ENCODE results near the gene FBLN7. TPM values are rescaled to one million over a fixed set of nuclear protein-coding genes. Genes with fewer than 3 reads are reported as not detected.

Gene FBLN7
- total RNA-seq, 1 donor from 2014 or later, result 1.6 TPM

DNA sequence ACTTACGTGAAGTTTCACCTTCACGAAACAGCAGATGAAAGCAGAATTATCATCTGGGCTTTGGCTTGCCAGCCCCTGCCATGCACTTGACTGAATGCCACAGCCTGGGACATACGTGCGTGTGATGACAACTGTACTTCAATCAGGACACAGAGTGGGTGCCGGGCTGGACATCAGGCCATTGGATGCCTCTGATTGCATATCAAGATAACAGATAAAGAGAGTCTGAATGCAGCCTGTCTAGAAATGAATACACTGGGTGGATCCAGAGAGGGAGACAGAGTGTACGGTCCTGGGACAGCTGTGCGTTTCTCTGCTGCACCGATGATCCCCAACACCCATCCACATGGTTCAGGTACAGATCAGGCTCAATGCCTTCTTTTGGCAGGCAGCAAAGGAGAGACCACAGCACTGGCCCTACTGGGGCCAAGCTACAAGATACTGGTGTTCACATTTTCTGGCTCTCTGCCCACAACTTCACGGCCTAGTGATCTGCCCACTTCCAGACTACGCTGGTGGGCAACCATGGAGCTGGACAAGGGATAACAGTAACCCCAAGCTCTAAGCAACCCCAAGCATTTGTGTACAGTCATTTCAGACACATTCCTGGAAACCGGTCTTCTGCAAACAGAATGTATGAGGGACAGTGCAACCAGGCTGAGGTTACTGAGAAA lies 35.6 kb downstream of the FBLN7 start:
- no peak overlapping the region for H3K4me3 ChIP-seq (ENCODE audit: low read depth, low read length)
- TF ChIP-seq, protein P1, sequence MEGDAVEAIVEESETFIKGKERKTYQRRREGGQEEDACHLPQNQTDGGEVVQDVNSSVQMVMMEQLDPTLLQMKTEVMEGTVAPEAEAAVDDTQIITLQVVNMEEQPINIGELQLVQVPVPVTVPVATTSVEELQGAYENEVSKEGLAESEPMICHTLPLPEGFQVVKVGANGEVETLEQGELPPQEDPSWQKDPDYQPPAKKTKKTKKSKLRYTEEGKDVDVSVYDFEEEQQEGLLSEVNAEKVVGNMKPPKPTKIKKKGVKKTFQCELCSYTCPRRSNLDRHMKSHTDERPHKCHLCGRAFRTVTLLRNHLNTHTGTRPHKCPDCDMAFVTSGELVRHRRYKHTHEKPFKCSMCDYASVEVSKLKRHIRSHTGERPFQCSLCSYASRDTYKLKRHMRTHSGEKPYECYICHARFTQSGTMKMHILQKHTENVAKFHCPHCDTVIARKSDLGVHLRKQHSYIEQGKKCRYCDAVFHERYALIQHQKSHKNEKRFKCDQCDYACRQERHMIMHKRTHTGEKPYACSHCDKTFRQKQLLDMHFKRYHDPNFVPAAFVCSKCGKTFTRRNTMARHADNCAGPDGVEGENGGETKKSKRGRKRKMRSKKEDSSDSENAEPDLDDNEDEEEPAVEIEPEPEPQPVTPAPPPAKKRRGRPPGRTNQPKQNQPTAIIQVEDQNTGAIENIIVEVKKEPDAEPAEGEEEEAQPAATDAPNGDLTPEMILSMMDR (conservative IDR thresholded peaks at IDR 0.05; ENCODE audit: low read depth, low read length), result no peak
- peak; percentile 83 for DNase-seq (ENCODE audit: low read depth)

- no peak overlapping the region for H3K4me3 ChIP-seq (ENCODE audit: low read depth, low read length)
- no peak for DNase-seq (ENCODE audit: low read depth)
- TF ChIP-seq, protein P1 (conservative IDR thresholded peaks at IDR 0.05; ENCODE audit: low read depth, low read length), result no peak
These were observed 36.2 kb downstream of the FBLN7 start for GRCh38 chr2:112174383-112174782.

- DNase-seq (ENCODE audit: low read depth), result no peak
- H3K4me3 ChIP-seq (ENCODE audit: low read depth, low read length), result no peak overlapping the region
- TF ChIP-seq, protein P1 (conservative IDR thresholded peaks at IDR 0.05; ENCODE audit: low read depth, low read length), result no peak
These were observed 37.1 kb downstream of the FBLN7 start for GRCh38 chr2:112175333-112175732.

GRCh38 chr2:112175958-112176573 lies 37.9 kb downstream of the FBLN7 start:
- TF ChIP-seq, protein P1 (conservative IDR thresholded peaks at IDR 0.05; ENCODE audit: low read depth, low read length), result no peak

DNA sequence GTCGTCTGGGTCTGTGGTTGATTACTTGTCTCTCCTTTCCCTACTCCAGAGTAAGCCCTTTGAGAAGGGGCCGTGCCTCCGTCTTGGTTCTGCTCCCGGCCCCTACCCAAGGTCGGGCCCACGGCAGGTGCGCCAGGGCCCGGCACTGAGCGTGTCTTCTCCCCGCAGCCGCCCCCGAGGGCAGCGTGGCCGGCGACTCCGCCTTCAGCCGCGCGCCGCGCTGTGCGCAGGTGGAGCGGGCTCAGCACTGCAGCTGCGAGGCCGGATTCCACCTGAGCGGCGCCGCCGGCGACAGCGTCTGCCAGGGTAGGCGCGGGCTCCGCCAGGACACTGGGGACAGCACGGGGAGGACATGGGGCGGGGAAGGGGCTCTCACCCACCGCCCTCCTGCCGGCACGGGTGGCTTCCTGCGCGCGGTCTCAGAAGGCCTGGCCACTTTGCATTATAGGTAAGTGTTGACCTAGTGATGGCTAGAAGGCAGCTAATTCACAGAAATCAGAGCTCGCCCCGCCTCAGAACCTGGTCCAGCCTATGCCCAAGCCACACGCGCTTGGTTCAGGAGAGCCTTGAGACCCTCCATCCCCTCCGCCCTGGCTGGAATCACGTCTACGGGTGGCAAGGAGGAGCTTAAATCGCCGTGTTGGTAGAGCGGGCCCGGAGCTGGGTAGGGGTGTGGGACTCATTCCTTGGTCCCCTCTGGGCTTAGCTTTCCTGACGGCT lies 43.5 kb downstream of the FBLN7 start:
- no peak overlapping the region for H3K4me3 ChIP-seq (ENCODE audit: low read depth, low read length)
- no peak for DNase-seq (ENCODE audit: low read depth)
- TF ChIP-seq, protein P1 (conservative IDR thresholded peaks at IDR 0.05; ENCODE audit: low read depth, low read length), result no peak

More at GRCh38 chr2:112175958-112176573, 37.9 kb downstream of the FBLN7 start:
- no peak overlapping the region for H3K4me3 ChIP-seq (ENCODE audit: low read depth, low read length)
- DNase-seq (ENCODE audit: low read depth), result no peak

DNA sequence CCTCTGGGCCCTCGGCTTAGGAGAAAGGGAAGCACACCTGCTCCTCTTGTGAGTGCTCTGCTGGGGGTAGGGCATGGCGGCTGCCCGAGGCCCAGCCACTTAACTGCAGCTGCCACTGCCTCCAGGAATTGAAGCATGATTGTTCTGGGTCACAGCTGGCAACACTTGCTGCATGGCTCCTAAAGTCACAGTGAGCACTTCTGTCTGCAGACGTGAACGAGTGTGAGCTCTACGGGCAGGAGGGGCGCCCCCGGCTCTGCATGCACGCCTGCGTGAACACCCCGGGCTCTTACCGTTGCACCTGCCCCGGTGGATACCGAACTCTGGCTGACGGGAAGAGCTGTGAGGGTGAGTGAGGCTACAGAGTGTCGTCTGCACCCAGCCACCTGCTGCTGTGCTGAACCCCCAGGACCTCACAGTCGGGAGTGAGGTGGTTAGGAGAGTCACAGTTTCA lies 44.4 kb downstream of the FBLN7 start:
- TF ChIP-seq, protein P1 (conservative IDR thresholded peaks at IDR 0.05; ENCODE audit: low read depth, low read length), result no peak
- no peak overlapping the region for H3K4me3 ChIP-seq (ENCODE audit: low read depth, low read length)
- no peak for DNase-seq (ENCODE audit: low read depth)
